Osteoblast (primary cell): ENCODE results near the gene CARMIL3. TPM values are rescaled to one million over a fixed set of nuclear protein-coding genes. Genes with fewer than 3 reads are reported as not detected.

Source experiments
- DNase-seq: peaks from one replicate; pipeline ENCODE4 v3.0.0; 2011; ENCODE audit warnings: low spot score, mixed read lengths; ENCODE audit not compliant: insufficient read length; ENCODE audit errors: missing footprints
- H2AFZ ChIP-seq: 2 replicates; pipeline ENCODE4 v1.6.0; 2011; ENCODE audit warnings: mild to moderate bottlenecking, low read length
- H3K27ac ChIP-seq: 2 replicates; pipeline ENCODE4 v1.5.1; 2011; ENCODE audit warnings: mild to moderate bottlenecking, low read depth, low read length, moderate library complexity
- H3K27me3 ChIP-seq: 2 replicates; pipeline ENCODE4 v1.6.0; 2012; ENCODE audit warnings: mild to moderate bottlenecking, control low read depth, inconsistent platforms, low read length, moderate library complexity; ENCODE audit not compliant: insufficient read depth
- H3K36me3 ChIP-seq: 2 replicates; pipeline ENCODE4 v1.5.1; 2011; ENCODE audit warnings: mild to moderate bottlenecking, low read length, control low read depth, moderate library complexity; ENCODE audit not compliant: insufficient read depth
- H3K4me1 ChIP-seq: 2 replicates; pipeline ENCODE4 v1.5.1; 2011; ENCODE audit warnings: mild to moderate bottlenecking, low read length, control low read depth, moderate library complexity; ENCODE audit not compliant: insufficient read depth
- H3K4me2 ChIP-seq: 2 replicates; pipeline ENCODE4 v1.6.0; 2011; ENCODE audit warnings: mild to moderate bottlenecking, low read length; ENCODE audit not compliant: insufficient read depth
- H3K4me3 ChIP-seq: fragments of 200-600 bp; sonication (generic); 3 replicates; pipeline ENCODE4 v1.5.1; 2012; ENCODE audit warnings: mild to moderate bottlenecking, low read length, inconsistent platforms; ENCODE audit not compliant: insufficient read depth
- H3K79me2 ChIP-seq: 2 replicates; pipeline ENCODE4 v1.6.0; 2012; ENCODE audit warnings: mild to moderate bottlenecking, low read length, control low read depth, inconsistent platforms; ENCODE audit not compliant: insufficient read depth
- H3K9me3 ChIP-seq: 2 replicates; pipeline ENCODE4 v1.5.1; 2011; ENCODE audit warnings: low read depth, low read length, control low read depth
- H4K20me1 ChIP-seq: 2 replicates; pipeline ENCODE4 v1.6.0; 2012; ENCODE audit warnings: mild to moderate bottlenecking, low read length, control low read depth; ENCODE audit not compliant: insufficient read depth
- total RNA-seq: library from RNA; depleted of rRNA; stranded (reverse); fragments of >200 nt; gene quantifications from 2 replicates; pipeline ENCODE4 v1.2.3, GENCODE V29; 2012
- TF ChIP-seq, protein P1 (sequence below): IDR thresholded peaks from 2 replicates; pipeline ENCODE4 v1.5.1; 2011; ENCODE audit warnings: mild to moderate bottlenecking, low read depth, low read length, moderate library complexity; ENCODE audit errors: extremely low read depth

CARMIL3 gene
- total RNA-seq, 1 donor = not detected

GRCh38 chr14:24106672-24107271 lies 55.0 kb downstream of the CARMIL3 start:
- Histone ChIP-seq H3K4me2 (no peak overlapping the region), H3K79me2 (no peaks in the 10 kb centered on the region), H3K4me3 (no peak overlapping the region), H3K4me1 (no peaks in the 10 kb centered on the region), H3K27me3 (no peaks in the 10 kb centered on the region), H3K36me3 (peaks cover 9% of the 10 kb centered on the region), H4K20me1 (no peaks in the 10 kb centered on the region), H2AFZ (no peak overlapping the region), H3K9me3 (no peaks in the 10 kb centered on the region), H3K27ac (no peak overlapping the region)
- no peak for DNase-seq
- TF ChIP-seq, protein P1, sequence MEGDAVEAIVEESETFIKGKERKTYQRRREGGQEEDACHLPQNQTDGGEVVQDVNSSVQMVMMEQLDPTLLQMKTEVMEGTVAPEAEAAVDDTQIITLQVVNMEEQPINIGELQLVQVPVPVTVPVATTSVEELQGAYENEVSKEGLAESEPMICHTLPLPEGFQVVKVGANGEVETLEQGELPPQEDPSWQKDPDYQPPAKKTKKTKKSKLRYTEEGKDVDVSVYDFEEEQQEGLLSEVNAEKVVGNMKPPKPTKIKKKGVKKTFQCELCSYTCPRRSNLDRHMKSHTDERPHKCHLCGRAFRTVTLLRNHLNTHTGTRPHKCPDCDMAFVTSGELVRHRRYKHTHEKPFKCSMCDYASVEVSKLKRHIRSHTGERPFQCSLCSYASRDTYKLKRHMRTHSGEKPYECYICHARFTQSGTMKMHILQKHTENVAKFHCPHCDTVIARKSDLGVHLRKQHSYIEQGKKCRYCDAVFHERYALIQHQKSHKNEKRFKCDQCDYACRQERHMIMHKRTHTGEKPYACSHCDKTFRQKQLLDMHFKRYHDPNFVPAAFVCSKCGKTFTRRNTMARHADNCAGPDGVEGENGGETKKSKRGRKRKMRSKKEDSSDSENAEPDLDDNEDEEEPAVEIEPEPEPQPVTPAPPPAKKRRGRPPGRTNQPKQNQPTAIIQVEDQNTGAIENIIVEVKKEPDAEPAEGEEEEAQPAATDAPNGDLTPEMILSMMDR = no peak

DNA sequence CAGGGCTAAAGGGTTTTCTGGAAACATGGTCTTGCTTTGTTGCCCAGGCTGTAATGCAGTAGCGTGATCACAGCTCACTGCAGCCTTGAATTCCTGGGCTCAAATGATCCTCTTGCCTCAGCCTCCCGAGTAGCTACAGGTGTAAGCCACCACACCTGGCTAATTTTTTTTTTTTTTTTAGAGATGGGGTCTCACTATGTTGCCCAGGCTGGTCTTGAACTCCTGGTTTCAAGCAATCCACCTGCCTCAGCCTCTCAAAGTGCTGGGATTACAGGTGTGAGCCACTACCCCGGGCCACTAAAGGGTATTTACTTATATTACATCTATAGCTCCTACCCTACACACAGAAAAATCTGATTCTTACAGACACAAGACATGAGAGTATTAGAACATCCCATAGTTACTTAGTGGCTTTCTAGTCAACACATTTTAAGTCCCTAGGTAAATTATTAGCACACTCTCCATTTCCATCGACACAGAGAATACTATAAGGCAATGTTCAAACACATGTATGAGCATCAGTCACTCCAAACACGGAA lies 56.6 kb downstream of the CARMIL3 start:
- Histone ChIP-seq H3K79me2 (no peaks in the 10 kb centered on the region), H2AFZ (peak overlapping the region; percentile 43), H3K4me3 (no peak overlapping the region), H3K27me3 (no peaks in the 10 kb centered on the region), H3K27ac (no peak overlapping the region), H3K4me2 (no peak overlapping the region), H3K4me1 (peaks cover 2% of the 10 kb centered on the region), H3K36me3 (peaks cover 7% of the 10 kb centered on the region), H3K9me3 (no peaks in the 10 kb centered on the region), H4K20me1 (no peaks in the 10 kb centered on the region)
- DNase-seq = no peak
- TF ChIP-seq, protein P1 = no peak

- Histone ChIP-seq H3K9me3 (no peaks in the 10 kb centered on the region), H3K36me3 (no peaks in the 10 kb centered on the region), H3K27me3 (no peaks in the 10 kb centered on the region), H3K4me1 (peaks cover 5% of the 10 kb centered on the region), H3K79me2 (no peaks in the 10 kb centered on the region), H2AFZ (no peak overlapping the region), H4K20me1 (no peaks in the 10 kb centered on the region), H3K27ac (no peak overlapping the region), H3K4me2 (no peak overlapping the region), H3K4me3 (no peak overlapping the region)
- DNase-seq = no peak
- TF ChIP-seq, protein P1 = no peak
These were observed 58.3 kb downstream of the CARMIL3 start for GRCh38 chr14:24110060-24110459.

- TF ChIP-seq, protein P1 = no peak
- no peak for DNase-seq
- Histone ChIP-seq H3K4me1 (peaks cover 8% of the 10 kb centered on the region), H2AFZ (no peak overlapping the region), H3K4me2 (no peak overlapping the region), H3K27me3 (no peaks in the 10 kb centered on the region), H3K27ac (no peak overlapping the region), H3K79me2 (peaks cover 3% of the 10 kb centered on the region), H3K9me3 (no peaks in the 10 kb centered on the region), H3K36me3 (no peaks in the 10 kb centered on the region), H4K20me1 (no peaks in the 10 kb centered on the region), H3K4me3 (no peak overlapping the region)
These were observed 58.7 kb downstream of the CARMIL3 start for GRCh38 chr14:24110523-24110922.
